Lower leg skin (tissue), 4 donors: ENCODE data around the gene TNNI3K. TPM values are rescaled to one million over a fixed set of nuclear protein-coding genes. Genes with fewer than 3 reads are reported as not detected.

ENCODE experiments used
- DNase-seq, 2 donors: peaks; one replicate each; pipeline ENCODE4 v3.0.0-alpha.2; 2019; ENCODE audit warnings: low spot score in 2 of 2
- H3K4me3 ChIP-seq: fragments of 200-600 bp; sonication (generic); 2 replicates; pipeline ENCODE4 v1.5.1; 2017; ENCODE audit warnings: mild to moderate bottlenecking, low read depth; ENCODE audit not compliant: poor library complexity, severe bottlenecking
- POLR2A ChIP-seq, 2 donors: fragments of 450-650 bp; IDR thresholded peaks; one replicate each; pipeline ENCODE4 v1.6.1; 2016 to 2017; ENCODE audit warnings: antibody characterized with exemption in 2 of 2, mild to moderate bottlenecking in 1 of 2, moderate library complexity in 1 of 2
- whole genome bisulfite sequencing, 2 donors: methylation state at CpG; one replicate each; pipeline ENCODE4 v1.1.5; 2018; 5-methylcytosine and 5-hydroxymethylcytosine counted together
- intact Hi-C: fragments of 100-400 bp; cut with DNase I; formaldehyde crosslinking; loops from one replicate; pipeline ENCODE4 v1.15.0; 2023; ENCODE audit warnings: low total_unique reads
- total RNA-seq, 4 donors: library from RNA; depleted of rRNA; stranded (reverse); fragments of >200 nt; gene quantifications; one replicate each; pipeline ENCODE4 v1.1.0, GENCODE V29; 2016
- TF ChIP-seq, protein P1 (sequence below), 3 donors: fragments of 450-650 bp; IDR thresholded peaks; one replicate each; pipeline ENCODE4 v1.5.1; 2016; ENCODE audit warnings: antibody characterized with exemption in 3 of 3, mild to moderate bottlenecking in 3 of 3, moderate library complexity in 2 of 3

The TNNI3K gene
- total RNA-seq, 4 donors from 2014 or later = 0.75 to 2.2 TPM; not detected in 2

DNA sequence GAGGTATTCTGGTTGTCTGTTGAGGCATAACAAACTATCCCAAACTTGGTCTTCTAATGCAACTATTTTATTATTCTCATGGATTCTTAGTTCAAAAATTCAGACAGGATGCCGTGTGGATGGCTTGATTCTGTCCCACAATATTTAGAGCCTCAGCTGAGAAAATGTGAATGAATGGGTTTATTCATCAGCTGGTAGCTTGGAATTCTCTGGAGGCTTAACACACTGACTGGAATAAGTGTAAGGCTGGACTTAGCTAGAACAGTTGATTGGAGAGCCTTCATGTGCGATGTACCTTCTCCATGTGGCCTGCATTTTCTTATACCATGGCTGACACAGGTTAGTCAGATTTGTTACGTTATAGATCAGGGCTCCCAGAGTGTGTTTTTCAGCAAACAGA, 30.8 kb downstream of the TNNI3K start:
- WGBS, 2 donors = 91 to 94% methylated on average over 3 of the region's 3 CpGs
- TF ChIP-seq, protein P1, sequence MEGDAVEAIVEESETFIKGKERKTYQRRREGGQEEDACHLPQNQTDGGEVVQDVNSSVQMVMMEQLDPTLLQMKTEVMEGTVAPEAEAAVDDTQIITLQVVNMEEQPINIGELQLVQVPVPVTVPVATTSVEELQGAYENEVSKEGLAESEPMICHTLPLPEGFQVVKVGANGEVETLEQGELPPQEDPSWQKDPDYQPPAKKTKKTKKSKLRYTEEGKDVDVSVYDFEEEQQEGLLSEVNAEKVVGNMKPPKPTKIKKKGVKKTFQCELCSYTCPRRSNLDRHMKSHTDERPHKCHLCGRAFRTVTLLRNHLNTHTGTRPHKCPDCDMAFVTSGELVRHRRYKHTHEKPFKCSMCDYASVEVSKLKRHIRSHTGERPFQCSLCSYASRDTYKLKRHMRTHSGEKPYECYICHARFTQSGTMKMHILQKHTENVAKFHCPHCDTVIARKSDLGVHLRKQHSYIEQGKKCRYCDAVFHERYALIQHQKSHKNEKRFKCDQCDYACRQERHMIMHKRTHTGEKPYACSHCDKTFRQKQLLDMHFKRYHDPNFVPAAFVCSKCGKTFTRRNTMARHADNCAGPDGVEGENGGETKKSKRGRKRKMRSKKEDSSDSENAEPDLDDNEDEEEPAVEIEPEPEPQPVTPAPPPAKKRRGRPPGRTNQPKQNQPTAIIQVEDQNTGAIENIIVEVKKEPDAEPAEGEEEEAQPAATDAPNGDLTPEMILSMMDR (IDR thresholded peaks at IDR 0.05) = no peak
- no peak for TF ChIP-seq POLR2A (IDR thresholded peaks at IDR 0.05)

DNA sequence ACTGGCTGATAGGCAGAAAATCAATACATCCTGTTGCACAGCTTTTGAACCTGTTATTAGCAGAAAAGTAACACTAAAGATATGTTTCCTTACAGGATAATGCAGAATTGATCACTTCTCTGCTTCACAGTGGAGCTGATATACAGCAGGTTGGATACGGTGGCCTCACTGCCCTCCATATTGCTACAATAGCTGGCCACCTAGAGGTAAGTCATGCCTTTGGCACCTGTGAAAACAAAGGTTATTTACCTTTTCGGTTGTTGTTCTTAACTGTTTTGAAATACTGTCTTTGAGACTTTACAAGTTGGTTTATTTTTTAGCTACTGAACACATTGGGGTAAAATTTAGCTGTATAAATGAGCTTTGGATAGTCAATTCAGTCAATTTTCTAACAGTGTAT, 36.3 kb downstream of the TNNI3K start:
- no peak for DNase-seq
- H3K4me3 ChIP-seq = no peak overlapping the region
- intact Hi-C loops = no loop called here
- WGBS, 2 donors = 93 to 96% methylated on average over 2 of the region's 2 CpGs
- TF ChIP-seq, protein P1 (IDR thresholded peaks at IDR 0.05) = no peak
- TF ChIP-seq POLR2A (IDR thresholded peaks at IDR 0.05) = no peak

More for the DNA sequence above, 30.8 kb downstream of the TNNI3K start:
- intact Hi-C loops = no loop called here
- H3K4me3 ChIP-seq = no peak overlapping the region
- no peak for DNase-seq

DNA sequence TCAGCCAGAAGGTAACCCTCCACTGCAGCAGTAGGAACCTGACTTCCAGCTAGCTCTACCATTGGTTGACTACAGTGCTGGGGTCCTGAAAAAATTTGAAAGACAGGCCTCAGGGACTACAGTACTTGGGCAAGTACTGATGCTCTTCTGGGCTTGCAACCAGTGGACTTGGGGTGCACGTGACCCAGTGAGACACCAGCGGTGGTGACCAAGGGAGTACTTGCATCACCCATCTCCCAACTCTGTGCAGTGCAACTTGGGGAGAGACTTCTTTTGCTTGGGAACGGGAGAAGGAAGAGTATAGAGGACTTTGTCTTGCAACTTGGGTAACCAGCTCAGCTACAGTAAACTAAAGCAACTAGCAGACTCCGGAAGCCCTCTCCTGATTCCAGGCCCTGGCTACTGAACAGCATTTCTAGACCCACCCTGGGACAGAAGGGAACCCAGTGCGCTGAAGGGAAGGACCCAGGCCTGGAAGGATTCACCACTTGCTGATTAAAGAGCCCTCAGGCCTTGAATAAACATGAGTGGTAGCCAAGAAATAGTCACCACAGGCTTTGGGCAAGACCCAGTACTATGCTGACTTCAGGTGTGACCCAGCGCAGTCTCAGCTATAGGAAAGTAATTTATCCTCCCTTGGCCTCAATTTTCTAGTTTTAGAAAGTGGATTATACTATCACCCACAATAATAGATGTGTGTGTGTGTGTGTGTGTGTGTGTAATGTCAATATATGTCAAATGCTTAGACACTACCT, 45.6 kb downstream of the TNNI3K start:
- H3K4me3 ChIP-seq = no peak overlapping the region
- DNase-seq = no peak
- 90% methylated on average over 6 of the region's 6 CpGs for WGBS, 2 donors
- intact Hi-C loops = no loop called here
- TF ChIP-seq, protein P1 (IDR thresholded peaks at IDR 0.05) = no peak
- no peak for TF ChIP-seq POLR2A (IDR thresholded peaks at IDR 0.05)

DNA sequence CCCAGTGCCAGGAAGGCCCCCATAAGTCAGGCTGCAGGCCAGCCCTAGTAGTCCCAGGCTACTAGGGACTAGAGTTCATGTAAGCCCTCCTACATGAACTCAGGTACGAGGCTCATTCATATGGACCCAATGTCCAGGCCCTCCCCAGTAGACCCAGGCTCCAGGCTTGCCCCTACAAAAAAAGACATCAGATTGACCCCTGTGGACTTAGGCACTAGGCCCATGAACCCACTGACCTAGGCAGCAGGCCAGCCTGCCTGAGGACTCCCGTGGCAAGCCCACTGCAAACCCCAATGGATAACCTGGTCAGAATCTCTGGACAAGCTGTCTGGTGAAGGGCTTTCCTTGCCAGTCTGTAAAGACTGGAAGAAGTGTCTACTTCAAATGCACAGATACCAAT, 51.2 kb downstream of the TNNI3K start:
- no peak overlapping the region for H3K4me3 ChIP-seq
- intact Hi-C loops = loop anchor here (5.0 kb wide), 1 partner anchor 736 kb away; no protein-coding TSS in a partner anchor
- DNase-seq = no peak
- WGBS, 2 donors = 89 to 100% methylated on average over 1 to 2 of the region's 2 CpGs
- no peak for TF ChIP-seq POLR2A (IDR thresholded peaks at IDR 0.05)
- TF ChIP-seq, protein P1 (IDR thresholded peaks at IDR 0.05) = no peak

DNA sequence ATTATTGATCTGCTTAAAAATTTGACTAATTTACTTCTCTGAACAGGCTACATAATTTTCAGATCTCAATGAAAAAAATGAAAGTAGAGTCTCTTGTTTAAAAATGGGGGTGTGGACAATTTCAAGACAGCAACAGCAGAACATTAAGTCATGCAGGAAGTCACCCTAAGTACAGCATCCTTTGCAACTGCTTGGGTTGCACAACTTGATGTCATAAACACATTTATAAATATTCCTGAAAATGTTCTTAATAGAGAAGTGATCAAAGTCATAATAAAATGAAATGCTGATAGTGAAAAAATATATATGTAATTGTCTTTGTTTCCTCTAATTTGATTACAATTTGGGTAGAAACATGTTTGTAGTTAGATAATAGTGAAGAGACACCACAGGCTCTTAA, 79.3 kb downstream of the TNNI3K start:
- no peak overlapping the region for H3K4me3 ChIP-seq
- DNase-seq = no peak
- intact Hi-C loops = no loop called here
- TF ChIP-seq, protein P1 (IDR thresholded peaks at IDR 0.05) = no peak
- no peak for TF ChIP-seq POLR2A (IDR thresholded peaks at IDR 0.05)

DNA sequence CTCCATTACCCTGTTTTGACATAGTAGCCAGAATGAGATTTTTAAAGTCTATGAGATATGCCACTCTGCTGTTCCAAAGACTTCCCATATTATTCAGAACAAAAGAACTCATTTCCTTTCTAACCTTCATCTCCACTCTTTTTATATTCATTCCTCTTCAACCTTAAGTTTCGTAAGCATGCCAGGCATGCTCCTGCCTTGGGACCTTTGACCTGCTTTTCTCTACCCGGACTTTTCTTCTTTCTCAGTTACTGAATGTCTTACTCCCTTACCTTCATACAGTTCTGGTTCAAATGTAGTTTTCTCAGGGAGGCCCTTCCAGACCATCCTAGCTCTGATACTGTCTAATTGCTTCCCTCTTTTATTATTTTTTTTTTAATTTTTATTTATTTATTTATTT, 81.1 kb downstream of the TNNI3K start:
- H3K4me3 ChIP-seq = no peak overlapping the region
- intact Hi-C loops = no loop called here
- WGBS, 2 donors = 64 to 70% methylated on average over 2 of the region's 2 CpGs
- TF ChIP-seq, protein P1 (IDR thresholded peaks at IDR 0.05) = no peak
- TF ChIP-seq POLR2A (IDR thresholded peaks at IDR 0.05) = no peak
- no peak for DNase-seq
